SKM-1 treated with dmso at 0.1 percent for 144 hours (cell line): ENCODE measurements around the gene CARD6.
"Not testable (repeated sequence)": the region's sequence is repeated elsewhere in the genome, so short reads cannot be mapped to it uniquely, and the experiment has no call there.

Experiments used
- DNase-seq: peaks from one replicate; lab custom pipeline; 2025; ENCODE audit not compliant: unreplicated experiment; lab: John Stamatoyannopoulos, UW

The CARD6 gene

DNA sequence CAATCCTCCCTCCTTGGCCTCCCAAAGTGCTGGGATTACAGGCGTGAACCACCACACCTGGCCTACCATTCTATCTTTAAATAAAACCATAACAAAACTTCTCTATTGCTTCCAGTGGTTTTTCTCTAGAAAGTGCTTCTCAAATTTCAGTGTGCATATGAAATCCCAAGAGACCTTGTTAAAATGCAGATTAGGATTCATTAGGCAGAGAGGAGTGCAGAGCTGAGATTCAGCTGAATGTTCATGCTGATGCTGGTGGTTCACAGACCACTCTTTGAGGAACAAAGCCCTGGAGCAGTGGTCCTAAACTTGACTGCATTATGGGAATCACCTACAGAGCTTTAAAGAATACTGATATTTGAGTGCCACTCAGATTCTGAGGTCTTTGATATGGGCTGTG lies 28.2 kb downstream of the CARD6 start:
- DNase-seq: no peak

DNA sequence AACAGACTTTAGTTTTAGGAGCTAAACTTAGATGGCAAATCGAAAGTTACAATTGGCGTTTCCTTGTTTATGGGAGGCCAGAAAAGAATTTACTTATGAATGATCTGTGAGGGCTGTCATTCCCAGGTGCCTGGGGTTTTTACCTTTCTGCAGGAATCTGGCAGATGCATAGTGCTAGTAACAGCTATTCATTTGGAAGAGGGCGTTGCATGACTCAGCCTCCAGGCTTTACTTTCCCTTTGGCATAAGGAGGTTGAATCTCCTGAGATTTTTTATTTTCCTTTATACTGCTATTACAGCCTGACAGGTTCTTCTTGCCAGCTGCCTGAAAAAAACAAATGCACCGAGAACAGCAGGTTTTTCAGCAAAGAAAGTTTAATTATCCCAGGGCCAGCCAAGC lies 30.0 kb downstream of the CARD6 start:
- DNase-seq: no peak

DNA sequence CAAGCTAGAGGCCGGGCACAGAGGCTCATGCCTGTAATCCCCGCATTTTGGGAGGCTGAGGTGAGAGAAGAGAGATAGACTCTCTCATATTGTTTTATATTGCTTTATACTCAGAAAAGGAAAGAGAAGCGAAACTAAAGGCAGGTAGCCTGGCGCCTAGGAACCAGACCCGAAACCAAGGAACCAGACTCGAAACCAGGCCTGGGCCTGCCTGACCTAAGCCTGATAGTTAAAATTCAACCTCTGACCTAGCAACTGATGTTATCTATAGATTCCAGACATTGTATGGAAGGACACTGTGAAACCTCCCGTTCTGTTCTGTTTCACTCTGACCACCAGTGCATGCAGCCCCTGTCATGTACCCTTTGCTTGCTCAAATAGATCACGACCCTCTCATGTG lies 31.1 kb downstream of the CARD6 start:
- not testable (repeated sequence) for DNase-seq

DNA sequence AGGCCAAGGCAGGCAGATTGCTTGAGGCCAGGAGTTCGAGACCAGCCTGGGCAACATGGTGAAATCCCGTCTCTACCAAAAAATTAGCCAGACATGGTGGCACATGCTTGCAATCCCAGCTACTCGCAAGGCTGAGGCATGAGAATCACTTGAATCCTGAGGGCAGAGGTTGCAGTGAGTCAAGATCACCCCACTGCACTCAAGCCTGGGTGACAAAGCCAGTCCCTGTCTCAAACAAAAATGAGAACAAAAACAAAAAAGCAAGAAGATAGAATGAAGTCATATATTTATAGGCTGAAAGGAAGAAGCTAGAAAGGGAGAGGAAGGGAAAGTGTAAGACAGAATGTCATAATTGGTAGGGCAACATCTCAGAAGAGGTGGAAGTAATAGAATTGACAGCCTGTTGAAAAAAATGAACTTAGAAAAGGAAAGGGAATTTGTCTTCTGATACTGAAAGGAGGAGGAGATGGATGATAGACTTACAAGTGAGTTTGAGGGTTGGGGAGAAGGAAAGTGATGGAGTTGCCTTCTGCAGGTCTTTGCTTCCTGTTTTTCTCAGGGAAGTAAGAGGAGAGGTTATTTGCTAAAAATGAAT lies 32.2 kb downstream of the CARD6 start:
- DNase-seq: no peak

DNA sequence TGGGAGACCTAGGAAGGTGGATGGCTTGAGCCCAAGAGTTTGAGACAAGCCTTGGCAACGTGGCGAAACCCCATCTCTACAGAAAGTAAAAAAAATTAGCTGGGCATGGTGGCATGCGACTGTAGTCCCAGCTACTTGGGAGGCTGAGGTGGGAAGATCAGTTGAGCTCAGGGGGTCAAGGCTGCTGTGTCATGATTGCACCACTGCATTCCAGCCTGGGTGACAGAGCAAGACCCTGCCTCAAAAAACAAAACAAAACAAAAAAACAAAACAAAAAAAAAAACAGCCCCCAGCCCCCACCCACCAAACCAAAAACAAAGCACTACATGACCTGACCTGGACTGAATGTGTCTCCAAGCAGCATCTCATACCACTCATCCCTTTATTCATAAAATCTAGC lies 34.8 kb downstream of the CARD6 start:
- DNase-seq: no peak

DNA sequence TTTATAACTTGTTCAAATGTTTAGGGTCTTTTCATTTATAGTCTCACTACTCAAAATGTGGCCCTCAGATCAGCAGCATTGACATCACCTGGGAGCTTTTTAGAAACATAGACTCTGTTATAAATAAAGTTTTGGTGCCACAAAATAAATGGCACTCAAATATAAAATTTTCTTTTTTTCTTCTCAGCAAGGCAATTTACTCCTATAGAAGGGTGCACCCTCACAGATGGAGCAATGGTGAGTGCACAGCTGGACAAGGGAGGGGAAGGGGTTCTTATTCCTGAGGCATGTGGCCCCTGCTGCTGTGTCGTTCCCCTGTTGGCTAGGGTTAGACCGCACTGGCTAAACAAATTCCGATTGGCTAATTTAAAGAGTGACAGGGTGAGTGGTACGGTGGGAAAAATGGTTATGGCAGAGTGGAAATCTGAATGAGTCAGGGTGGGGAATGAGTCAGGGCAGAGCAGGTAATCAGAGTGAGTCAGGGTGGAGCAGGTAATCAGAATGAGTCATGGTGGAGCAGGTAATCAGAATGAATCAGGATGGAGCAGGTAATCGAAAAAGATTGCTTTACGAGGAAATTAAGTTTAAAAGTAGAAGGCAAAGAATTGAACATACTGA lies 36.3 kb downstream of the CARD6 start:
- no peak for DNase-seq

DNA sequence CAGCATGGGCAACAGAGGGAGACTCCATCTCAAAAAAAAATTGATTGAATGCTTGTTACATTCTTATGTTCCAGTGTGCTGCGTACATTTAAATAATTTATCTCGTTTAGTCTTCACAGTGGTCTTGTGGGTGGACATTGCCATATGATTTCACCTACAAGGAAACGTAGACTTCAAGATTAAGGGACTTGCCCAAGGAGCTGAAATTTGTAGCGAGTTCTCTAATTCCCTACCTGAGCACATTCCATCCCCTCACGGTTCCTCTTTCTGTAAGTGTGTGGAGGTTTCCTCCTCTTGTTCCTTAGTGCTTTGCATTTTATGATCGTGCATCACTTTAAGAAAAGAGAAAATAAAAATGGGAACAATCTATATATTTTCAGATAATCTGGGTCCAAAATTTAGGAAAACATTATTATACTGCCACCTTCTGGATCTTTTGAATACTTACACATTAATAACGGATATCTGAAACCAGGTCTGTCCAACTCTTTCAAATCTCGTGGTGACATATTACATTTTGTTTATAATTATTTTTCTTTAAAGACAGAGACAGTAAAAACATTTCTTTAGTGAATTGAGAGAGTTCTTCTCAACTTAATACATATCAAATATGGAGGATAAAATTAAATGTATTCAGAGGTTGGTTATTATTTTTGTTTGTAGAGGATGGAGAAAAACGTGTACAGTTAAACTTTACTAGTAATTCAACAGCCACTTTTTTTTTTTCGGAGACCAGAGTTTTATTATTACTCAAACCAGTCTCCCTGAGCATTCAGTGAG lies 38.2 kb downstream of the CARD6 start:
- DNase-seq: peak; percentile 42

DNA sequence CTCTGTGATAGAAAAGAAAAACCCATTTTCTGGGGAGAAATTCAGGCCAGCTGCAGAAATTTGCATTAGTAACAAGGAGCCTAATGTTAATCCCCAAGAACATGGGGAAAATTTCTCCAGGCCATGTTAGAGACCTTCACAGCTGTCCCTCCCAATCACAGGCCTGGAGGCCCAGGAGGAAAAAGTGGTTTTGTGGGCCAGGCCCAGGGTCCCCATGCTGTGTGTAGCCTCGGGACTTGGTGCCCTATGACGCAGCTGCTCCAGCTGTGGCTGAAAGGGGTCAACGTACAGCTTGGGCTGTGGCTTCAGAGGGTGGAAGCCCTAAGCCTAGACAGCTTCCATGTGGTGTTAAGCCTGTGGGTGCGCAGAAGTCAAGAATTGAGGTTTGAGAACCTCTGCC lies 41.1 kb downstream of the CARD6 start:
- DNase-seq: no peak

DNA sequence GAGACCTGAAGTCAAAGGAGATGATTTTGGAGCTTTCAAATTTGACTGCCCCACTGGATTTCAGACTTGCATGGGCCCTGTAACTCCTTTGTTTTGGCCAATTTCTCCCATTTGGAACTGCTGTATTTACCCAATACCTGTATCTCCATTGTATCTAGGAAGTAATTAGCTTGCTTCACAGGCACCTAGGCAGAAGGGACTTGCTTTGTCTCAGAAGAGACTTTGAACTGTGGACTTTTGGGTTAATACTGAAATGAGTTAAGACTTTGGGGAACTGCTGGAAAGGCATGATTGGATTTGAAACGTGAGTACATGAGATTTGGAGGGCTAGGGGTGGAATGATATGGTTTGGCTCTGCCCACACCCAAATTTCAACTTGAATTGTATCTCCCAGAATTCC lies 41.9 kb downstream of the CARD6 start:
- not testable (repeated sequence) for DNase-seq

DNA sequence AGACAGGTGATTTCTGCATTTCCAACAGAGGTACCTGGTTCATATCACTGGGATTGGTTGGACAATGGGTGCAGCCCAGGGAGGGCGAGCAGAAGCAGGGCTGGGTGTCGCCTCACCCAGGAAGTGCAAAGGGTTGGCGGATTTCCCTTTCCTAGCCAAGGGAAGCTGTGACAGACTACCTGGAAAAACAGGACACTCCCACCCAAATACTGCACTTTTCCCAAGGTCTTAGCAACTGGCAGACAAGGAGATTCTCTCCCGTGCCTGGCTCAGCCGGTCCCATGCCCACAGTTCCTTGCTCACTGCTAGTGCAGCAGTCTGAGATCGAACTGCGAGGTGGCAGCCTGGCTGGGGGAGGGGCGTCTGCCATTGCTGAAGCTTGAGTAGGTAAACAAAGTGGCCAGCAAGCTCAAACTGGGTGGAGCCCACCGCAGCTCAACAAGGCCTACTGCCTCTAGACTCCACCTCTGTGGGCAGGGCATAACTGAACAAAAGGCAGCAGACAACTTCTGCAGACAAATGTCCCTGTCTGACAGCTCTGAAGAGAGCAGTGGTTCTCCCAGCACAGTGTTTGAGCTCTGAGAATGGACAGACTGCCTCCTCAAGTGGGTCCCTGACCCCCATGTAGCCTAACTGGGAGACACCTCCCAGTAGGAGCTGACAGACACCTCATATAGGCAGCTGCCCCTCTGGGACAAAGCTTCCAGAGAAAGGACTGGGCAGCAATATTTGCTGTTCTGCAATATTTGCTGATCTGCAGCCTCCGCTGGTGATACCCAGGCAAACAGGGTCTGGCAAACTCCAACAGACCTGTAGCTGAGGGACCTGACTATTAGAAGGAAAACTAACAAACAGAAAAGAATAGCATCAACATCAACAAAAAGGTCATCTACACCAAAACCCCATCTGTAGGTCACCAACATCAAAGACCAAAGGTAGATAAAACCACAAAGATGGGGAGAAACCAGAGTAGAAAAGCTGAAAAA lies 54.6 kb downstream of the CARD6 start:
- DNase-seq: not testable (repeated sequence)

DNA sequence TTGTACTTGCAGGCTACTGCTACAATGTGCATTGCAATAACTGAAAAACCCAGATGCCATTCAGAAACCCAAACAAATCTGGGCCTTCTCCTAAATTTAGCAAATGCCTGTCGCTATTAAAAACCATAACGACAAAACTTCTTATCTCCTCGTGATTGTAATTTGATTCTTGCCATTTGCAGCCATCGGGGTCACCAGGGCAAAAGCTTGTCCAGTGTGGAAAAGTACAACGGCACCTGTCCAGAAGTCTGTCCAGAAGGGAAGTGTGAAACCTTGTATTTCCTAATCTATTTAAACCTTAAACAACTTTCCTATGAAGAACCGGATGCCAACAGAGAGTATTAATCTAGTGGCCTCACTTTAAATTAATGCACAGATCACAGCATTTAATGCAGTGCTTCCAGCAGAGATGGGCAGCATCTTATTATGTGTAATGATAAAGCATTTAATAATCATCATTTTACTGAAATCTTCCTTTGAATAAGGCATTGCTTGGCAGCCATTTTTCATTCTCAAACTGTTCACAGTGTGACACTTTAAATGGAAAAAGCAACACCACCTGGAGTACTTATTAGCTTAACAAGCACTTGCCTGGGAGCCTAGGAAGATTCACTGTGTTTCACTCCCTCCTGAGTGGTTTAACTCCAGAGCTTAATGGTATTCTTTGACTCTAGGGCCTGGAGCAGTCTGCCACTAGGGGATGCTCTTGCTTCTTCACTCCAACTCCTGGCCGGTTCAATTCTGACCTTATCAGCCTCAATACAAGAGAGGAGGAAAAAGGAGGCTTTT lies 63.2 kb downstream of the CARD6 start:
- DNase-seq: peak; percentile 43

DNA sequence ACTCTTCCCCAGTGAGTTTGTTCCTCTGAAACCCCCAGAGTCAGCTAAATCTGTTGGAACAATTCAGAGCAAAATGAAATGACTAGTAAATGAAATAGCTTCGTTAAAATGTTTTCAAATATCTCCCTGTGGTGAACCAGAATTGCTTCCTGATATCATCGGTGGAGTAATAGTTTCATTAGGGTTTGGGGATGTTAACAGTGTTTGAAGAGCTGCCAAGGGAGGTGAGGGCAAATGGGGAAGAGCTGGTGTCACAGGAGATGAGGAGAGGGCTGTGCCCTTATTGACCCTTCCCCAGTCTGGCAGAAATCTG lies 63.8 kb downstream of the CARD6 start:
- DNase-seq: peak; percentile 22

DNA sequence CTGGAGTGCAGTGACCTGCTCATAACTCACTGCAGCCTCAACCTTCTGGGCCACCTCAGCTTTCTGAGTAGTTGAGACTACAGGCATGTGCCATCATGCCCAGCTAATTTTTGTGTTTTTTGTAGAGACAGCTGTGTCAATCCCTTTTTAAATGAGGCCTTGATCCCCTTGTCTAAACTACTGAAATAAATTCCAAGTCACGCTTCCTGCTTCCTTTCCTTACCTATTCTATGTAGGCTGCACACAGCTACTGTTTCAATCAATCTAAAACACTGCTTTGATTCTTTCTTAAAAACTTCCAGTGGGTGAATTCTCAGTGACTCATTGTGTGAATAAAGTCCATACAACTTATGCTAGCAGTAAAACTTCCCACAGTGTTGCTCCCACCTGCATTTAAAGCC lies 65.2 kb downstream of the CARD6 start:
- no peak for DNase-seq

DNA sequence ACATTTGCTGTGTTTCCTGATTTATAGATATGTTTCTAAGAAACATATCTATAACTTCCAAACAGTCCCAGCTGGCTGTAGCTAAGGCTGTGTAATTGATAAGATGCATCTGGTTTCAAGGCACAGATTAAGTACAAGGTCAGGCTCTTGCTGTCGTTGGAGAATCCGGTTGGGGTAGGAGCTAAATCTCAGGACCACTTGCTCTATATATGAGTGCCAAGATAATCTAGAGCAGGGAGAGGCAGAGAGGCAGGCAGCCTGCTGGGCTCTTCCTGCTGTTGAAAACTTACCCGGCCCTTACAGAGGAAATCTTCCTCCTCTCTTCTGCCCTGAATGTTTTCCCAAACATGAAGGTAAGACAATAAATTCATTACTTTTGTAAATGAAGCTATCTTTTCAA lies 68.1 kb downstream of the CARD6 start, which contains the start of gene C7:
TSS of gene C7 (plus strand) at position 234 of the 400 bp plus-strand sequence. CDS start at position 348, 114 bp downstream.
- DNase-seq: no peak

DNA sequence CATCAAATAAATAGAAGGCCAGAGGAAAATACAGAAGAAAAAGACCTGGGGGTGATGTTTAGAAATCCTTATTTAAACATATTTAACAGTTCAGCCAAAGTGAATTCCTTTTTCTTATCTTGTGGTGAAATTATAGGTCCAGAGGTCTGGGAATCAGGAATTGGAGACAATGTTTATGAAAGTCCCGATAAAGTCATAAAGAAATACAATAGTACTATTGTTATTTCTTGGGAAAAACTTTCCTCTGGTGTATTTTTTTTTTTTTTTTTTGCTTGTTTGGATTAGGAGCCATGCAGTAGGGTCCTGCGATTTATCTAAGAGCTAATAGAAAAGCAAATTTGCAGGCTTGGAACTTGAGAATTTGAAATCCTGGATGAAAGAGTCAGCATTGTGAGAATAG lies 68.6 kb downstream of the CARD6 start:
- no peak for DNase-seq
